Measurements from ENCODE around the gene ANKS1A.
"Not testable (repeated sequence)": the region's sequence is repeated elsewhere in the genome, so short reads cannot be mapped to it uniquely, and the experiment has no call there.

Gene ANKS1A

DNA sequence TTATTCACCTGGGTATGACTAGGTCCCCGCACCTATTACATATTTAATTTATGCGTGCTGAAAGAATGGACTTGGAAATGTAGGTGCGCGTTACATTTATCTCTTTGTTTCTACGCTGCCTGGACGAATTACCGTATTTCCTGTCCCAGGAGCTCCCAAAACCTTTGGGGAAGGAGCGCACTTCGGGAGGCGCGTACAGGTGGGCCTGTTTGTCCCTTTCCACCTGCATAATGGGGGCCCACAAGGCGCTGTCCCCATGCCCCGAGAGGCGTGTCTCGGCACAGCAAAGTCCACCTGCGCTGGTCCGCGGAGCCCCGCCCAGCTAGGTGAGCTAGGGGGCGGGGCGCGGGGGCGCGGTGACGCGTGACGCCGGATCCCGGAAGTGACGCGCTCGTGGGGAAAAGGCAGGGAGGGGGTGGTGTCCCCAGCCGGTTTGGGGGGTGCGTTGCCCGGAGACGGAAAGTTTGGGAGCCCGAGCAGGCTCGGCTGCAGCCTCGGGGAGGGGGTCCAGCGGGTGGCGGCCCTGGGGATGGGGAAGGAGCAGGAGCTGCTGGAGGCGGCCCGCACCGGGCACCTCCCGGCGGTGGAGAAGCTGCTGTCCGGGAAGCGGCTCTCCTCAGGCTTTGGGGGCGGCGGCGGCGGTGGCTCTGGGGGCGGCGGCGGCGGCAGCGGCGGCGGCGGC is at the start of gene ANKS1A:
TSS of gene ANKS1A (plus strand) at position 382 of the 682 bp plus-strand sequence. CDS start at position 530, 148 bp downstream.
- DNase-seq = peak; percentile 93 to 94

DNA sequence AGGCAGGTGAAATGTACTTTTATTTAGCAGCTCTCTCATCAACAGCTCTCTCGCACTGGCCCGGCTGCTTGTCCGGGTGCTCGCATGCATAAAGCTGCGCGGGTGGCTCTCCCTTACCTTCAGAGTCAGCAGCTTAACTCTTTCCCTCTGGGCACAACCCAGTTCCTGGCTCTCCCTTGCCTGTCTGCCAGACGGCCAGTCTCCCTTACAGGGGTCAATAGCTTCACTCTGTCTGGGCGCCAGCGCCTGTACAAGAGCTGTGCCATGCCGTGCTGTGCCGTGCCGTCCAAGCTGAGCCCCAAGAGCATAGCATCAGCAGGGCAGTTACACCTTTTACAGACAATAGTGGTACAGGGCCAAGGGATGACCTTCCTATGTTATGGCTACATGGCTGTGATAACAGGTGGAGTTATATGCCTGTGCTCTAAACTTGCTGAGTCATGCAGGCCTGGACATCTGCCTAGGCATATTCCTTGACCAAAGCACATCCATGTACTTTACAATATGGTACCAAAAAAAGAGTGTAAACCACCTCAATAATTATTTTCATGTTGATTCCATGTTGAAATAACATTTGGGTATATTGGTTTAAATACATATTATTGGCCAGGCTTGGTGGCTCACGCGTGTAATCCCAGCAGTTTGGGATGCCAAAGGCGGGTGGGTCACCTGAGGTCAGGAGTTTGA is 49.2 kb upstream of the ANKS1A start:
- DNase-seq = no peak

GRCh38 chr6:34849066-34849465 is 40.0 kb upstream of the ANKS1A start:
- not testable (repeated sequence) for DNase-seq

DNA sequence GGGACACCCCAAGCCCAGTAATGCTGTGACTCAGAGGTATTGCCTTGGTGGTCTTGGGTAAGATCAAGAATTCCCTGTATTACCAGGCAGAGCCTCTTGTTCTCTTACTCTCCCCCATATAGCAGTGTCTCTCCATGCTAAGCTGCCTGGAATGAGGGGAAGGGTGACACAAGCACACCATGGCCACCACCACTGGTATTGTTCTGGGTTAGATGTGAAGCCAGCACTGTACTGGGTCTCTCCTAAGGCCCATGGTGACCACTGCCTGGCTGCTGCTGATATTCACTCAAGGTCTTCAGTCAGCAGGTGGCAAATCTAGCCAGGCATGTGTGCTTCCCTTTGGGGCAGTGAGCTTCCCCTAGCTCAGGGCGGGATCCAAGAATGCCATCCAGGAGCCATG is 37.7 kb upstream of the ANKS1A start:
- DNase-seq = no peak

- no peak for DNase-seq
Measured at GRCh38 chr6:34852406-34853085, 36.5 kb upstream of the ANKS1A start.

- no peak for DNase-seq
Measured at GRCh38 chr6:34855463-34855862, 33.6 kb upstream of the ANKS1A start.

GRCh38 chr6:34858681-34859080 is 30.4 kb upstream of the ANKS1A start:
- no peak for DNase-seq

GRCh38 chr6:34859951-34860350 is 29.1 kb upstream of the ANKS1A start:
- DNase-seq = no peak

- no peak for DNase-seq
Measured at GRCh38 chr6:34860776-34861175, 28.3 kb upstream of the ANKS1A start.

GRCh38 chr6:34864007-34864406 is 25.0 kb upstream of the ANKS1A start:
- DNase-seq = no peak

DNA sequence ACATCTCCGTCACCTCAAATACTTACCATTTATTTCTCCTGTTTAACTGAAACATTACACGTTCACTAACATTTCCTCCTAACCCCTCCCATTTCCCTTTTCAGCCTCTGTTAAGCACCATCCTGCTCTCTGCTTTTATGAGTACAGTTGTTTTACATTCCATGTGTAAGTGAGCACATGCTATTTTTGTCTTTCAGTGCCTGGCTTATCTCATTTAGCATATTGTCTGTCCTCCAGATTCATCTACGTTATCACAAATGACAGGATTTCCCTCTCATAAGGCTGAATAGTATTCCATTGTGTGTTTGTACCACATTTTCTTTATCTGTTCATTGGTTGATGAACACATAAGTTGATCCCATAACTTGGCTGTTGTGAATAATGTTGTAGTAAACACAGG is 23.9 kb upstream of the ANKS1A start:
- DNase-seq = no peak

DNA sequence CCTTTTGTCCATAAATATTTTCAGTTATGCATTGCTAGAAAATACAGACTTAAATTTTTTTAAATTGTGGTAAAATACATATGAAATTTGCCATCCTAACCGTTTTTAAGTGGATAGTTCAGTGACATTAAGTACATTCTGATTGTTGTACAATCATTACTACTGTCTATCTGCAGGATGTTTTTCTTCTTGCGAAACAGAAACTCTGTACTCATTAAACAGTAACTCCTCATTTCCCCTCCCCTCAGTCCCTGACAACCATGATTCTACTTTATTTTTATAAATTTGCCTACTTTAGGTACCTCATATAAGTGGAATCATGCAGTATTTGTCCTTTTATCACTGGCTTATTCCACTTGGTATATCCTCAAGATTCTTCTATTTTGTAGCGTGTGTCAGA is 22.5 kb upstream of the ANKS1A start:
- DNase-seq = no peak

DNA sequence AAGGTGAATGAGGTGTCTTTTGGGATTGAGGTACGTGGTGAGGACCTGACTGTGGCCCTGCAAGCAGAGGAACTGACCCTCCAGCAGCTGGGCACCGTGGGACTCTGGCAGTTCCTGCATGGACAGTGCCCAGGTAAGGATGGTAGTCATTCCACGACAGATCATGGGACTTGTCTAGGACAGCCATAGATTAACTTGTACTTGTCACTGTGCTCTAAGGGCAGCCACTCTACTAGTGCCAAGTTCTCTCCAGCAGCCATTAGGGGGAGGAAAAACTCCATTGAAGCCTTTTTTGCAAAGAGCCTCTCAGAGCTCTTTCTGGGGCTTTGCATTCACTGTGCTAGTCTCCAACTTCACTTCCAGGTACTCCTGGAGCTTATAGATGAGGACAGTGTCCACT is 21.6 kb upstream of the ANKS1A start:
- no peak for DNase-seq

DNA sequence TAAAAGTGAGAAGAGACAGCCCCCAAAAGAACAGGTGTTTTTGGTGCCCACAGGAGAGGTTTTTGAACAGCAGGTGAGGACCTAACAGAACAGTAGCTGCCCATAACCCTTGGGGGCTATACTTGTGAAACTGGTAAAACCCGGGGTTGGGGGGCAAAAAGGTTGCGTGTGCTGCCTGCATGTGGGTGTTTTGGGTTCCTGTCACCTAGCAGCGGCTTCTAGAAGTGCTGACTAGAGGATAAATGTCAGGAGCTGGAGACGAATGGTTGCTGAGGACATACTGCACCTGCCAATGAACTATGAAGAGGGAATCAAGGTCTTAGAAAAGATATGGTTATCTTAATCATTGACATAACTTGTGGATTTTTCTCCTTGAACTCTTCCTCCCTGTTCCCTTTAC is 17.2 kb upstream of the ANKS1A start:
- no peak for DNase-seq

GRCh38 chr6:34872332-34872731 is 16.7 kb upstream of the ANKS1A start:
- no peak for DNase-seq

DNA sequence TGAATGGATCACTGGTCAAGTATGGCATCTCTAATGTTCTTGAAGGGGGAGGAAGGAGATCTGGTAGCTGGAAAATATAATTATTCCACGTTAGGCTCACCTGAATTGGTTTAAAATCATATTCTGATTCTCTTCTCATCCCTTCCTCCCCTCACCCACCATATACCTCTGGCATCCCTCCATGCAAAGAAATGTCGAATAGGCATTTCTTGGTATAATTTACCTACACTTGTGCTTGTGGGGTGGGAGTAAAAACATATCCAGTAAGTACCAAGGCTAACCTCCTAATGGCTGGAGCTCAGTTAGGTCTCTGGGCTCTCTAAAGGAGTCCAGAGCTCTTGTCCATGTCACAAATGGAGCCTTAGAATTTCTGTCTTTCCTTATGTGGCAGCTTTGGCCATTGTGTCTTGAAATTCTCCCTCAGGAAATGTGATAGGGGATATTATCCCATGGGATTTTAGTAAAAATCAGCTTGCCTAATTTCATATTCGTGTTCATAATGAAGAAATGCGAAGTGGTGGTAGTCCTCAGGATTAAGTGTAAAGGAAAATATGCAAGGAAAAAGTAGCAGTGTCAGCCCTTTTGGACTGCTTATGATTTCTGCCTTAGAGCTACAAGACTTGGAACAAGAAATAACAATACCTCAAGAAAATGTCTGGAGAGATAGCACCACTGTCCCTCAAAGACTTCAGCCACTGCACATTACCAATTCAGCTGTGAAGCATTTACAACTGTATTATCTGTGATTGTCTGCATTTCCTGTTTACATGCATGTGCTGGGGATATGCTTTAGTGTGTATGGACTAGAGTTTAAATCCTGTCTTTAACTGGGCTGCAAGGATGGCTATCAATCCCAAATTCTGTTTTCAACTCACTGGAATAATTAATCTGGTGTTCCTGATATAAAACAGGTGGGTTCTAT is 13.5 kb upstream of the ANKS1A start:
- no peak for DNase-seq

GRCh38 chr6:34876472-34876871 is 12.6 kb upstream of the ANKS1A start:
- no peak for DNase-seq

DNA sequence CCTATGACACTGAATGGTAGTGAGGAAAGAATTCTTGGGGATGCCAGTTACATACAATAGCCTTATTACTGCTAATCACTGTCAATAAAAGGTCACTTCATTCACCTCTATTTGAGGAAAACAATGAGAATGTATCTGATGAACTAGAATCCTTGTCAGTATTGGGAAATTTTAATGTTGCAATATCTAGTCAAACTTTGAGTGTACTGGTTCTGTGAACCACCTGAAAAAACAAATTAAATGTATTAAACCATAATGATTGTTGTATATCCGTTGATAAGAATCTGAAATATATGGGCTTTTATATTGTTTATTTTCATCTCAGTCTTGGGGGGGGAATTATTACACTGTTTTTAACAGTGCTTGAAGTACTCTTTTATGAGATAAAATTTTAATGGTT is 11.8 kb upstream of the ANKS1A start:
- no peak for DNase-seq

DNA sequence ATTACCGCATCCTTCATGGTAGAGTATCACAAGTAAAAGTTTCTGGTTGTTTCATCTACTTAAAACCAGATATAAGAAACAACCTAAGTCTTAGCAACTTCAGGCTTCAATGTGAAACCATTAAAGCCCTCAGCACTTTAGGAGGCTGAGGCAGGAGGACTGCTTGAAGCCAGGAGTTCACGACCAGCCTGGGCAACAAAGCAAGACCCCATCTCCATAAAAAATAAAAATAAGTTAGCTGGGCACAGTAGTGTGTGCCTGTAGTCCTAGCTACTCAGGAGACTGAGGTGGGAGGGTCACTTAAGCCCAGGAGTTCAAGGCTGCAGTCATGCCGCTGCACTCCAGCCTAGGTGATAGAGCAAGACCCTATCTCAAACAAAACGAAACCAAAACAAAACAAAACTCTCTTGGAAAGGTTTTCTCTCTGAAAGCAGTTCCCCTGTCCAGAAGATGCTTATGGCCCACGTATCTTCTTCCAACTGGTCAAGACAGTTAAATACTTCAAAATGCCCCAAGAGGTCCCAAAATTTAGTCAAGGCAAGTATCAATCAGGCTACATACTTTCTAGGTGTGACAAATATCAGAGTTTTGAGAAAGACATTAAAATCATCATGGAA is 11.1 kb upstream of the ANKS1A start:
- no peak for DNase-seq

GRCh38 chr6:34884073-34884472 is 5.0 kb upstream of the ANKS1A start:
- DNase-seq = not testable (repeated sequence)

DNA sequence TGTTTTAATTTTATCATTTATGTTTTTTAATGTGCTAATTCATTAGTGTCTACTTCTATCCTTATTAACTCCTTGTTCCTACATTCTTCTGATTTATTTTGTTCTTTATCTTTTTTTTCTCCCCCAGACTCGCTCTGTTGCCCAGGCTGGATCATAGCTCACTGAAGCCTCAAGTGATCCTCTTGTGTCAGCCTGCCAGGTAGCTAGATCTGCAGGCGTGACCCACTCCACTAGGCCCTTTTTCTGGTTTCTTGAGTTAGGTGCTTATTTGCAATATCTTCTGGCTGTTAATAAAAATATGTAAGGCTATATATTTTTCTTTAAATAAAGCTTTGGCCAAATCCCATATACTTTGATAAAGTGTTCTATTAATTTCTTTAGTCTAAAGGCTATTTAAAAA is 4.1 kb upstream of the ANKS1A start:
- no peak for DNase-seq

DNA sequence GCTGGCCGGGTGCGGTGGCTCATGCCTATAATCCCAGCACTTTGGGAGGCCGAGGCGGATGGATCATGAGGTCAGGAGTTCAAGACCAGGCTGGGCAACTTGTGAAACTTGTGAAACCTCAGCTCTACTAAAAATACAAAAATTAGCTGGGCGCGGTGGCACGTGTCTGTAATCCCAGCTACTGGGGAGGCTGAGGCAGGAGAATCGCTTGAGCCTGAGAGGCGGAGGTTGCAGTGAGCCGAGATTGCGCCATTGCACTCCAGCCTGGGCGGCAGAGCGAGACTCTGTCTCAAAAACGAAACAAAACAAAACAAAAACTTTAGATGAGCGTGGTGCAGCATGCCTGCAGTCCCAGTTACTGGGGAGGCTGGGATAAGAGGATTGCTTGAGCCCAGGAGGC is 3.2 kb upstream of the ANKS1A start:
- not testable (repeated sequence) for DNase-seq
